DMS114 treated with DMSO at 0.1 percent for 48 hours (cell line): Measurements from ENCODE around the gene STEAP1.

ENCODE experiments used
- DNase-seq: peaks from one replicate; lab custom pipeline; 2025; ENCODE audit not compliant: unreplicated experiment; lab: John Stamatoyannopoulos, UW

Gene STEAP1

GRCh38 chr7:90211391-90212148 lies 57.3 kb downstream of the STEAP1 start, which contains the start of gene STEAP2:
TSS of gene STEAP2 (plus strand) at chr7:90211740. CDS start at chr7:90225083, 13,343 bp downstream.
- DNase-seq: peak; percentile 73

GRCh38 chr7:90212149-90212495 lies 57.9 kb downstream of the STEAP1 start:
- DNase-seq: no peak

GRCh38 chr7:90213521-90213920 lies 59.3 kb downstream of the STEAP1 start:
- no peak for DNase-seq
